Measurements from ENCODE around the gene TAF1C.

TAF1C gene

DNA sequence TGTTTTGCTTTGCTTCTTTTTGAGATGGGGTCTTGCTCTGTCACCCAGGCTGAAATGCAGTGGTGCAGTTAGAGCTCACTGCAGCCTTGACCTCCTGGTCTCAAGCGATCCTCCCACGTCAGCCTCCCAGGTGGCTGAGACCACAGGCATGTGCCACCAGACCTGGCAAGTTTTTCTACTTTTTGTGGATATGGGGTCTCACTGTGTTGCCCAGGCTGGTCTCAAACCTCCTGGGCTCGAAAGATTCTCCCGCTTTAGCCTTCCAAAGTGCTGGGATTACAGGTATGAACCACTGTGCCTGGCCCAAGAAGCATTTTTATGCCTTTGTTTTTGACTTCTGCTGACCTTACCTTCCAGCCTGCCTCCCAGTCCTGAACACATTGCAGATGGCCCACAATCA, 31.6 kb downstream of the TAF1C start:
- Histone ChIP-seq H3K79me2 (ENCODE audit: insufficient read depth, low read length) (no peaks in the 10 kb centered on the region), H3K9ac (ENCODE audit: low read depth, low read length, poor library complexity, severe bottlenecking) (no peak overlapping the region), H4K20me1 (ENCODE audit: insufficient read depth, low read length, poor library complexity, severe bottlenecking) (no peaks in the 10 kb centered on the region), H3K9me3 (ENCODE audit: insufficient read depth, low read depth, low read length) (no peaks in the 10 kb centered on the region), H3K27me3 (ENCODE audit: insufficient read depth, low read length, poor library complexity, severe bottlenecking) (no peaks in the 10 kb centered on the region), H3K36me3 (ENCODE audit: insufficient read depth, low read length) (no peaks in the 10 kb centered on the region), H3F3A (ENCODE audit: low read depth) (no peaks in the 10 kb centered on the region), H3K4me3 (ENCODE audit: low read length, poor library complexity, severe bottlenecking) (no peak overlapping the region), H3K9me2 (replicated peaks; ENCODE audit: low read depth, low read length) (no peaks in the 10 kb centered on the region), H3K4me2 (ENCODE audit: low read depth, low read length, poor library complexity, severe bottlenecking) (no peak overlapping the region), H3K4me1 (ENCODE audit: insufficient read depth, low read length, poor library complexity, severe bottlenecking) (no peaks in the 10 kb centered on the region), H2AFZ (ENCODE audit: low read length) (no peak overlapping the region)
- no peak for TF ChIP-seq EZH2phosphoT487 (IDR thresholded peaks at IDR 0.05; ENCODE audit: borderline replicate concordance)
- no peak for TF ChIP-seq CTCF (conservative IDR thresholded peaks at IDR 0.05; ENCODE audit: low read length)

- no peaks in the 10 kb centered on the region for H3K79me2 ChIP-seq (ENCODE audit: insufficient read depth, low read length)
- H3K4me2 ChIP-seq (ENCODE audit: low read depth, low read length, poor library complexity, severe bottlenecking) = no peak overlapping the region
- H2AFZ ChIP-seq (ENCODE audit: low read length) = no peak overlapping the region
- no peaks in the 10 kb centered on the region for H4K20me1 ChIP-seq (ENCODE audit: insufficient read depth, low read length, poor library complexity, severe bottlenecking)
- H3K36me3 ChIP-seq (ENCODE audit: insufficient read depth, low read length) = no peaks in the 10 kb centered on the region
- no peak overlapping the region for H3K9ac ChIP-seq (ENCODE audit: low read depth, low read length, poor library complexity, severe bottlenecking)
- H3K27me3 ChIP-seq (ENCODE audit: insufficient read depth, low read length, poor library complexity, severe bottlenecking) = no peaks in the 10 kb centered on the region
- no peaks in the 10 kb centered on the region for H3K9me3 ChIP-seq (ENCODE audit: insufficient read depth, low read depth, low read length)
- no peaks in the 10 kb centered on the region for H3K4me1 ChIP-seq (ENCODE audit: insufficient read depth, low read length, poor library complexity, severe bottlenecking)
- no peak overlapping the region for H3K4me3 ChIP-seq (ENCODE audit: low read length, poor library complexity, severe bottlenecking)
- H3K9me2 ChIP-seq (replicated peaks; ENCODE audit: low read depth, low read length) = no peaks in the 10 kb centered on the region
- no peaks in the 10 kb centered on the region for H3F3A ChIP-seq (ENCODE audit: low read depth)
- TF ChIP-seq EZH2phosphoT487 (IDR thresholded peaks at IDR 0.05; ENCODE audit: borderline replicate concordance) = no peak
- TF ChIP-seq CTCF (conservative IDR thresholded peaks at IDR 0.05; ENCODE audit: low read length) = no peak
Measured at GRCh38 chr16:84153660-84154214, 33.1 kb downstream of the TAF1C start.

DNA sequence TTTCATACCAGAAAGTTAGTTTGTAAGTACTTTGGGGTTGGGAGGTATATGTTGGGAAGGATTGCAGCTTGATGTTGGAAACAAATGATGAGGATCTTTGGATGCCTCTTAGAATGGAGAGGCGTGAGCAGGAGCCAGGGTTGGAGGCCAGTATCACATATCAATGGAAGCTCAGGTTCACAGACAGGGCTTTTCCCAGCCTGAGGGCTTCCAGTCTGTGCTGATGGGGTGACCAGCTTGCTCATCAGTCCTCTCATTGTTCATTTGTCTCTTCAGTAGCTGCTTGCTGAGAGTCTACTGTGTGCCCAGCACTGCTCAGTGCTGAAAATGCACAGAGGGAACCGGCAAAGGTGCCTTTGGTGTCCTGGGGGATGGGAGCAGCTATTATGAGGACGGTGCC, 35.9 kb downstream of the TAF1C start:
- H3K36me3 ChIP-seq (ENCODE audit: insufficient read depth, low read length) = no peaks in the 10 kb centered on the region
- no peak overlapping the region for H2AFZ ChIP-seq (ENCODE audit: low read length)
- H3K27me3 ChIP-seq (ENCODE audit: insufficient read depth, low read length, poor library complexity, severe bottlenecking) = no peaks in the 10 kb centered on the region
- H3F3A ChIP-seq (ENCODE audit: low read depth) = no peaks in the 10 kb centered on the region
- H3K9me3 ChIP-seq (ENCODE audit: insufficient read depth, low read depth, low read length) = no peaks in the 10 kb centered on the region
- H3K4me2 ChIP-seq (ENCODE audit: low read depth, low read length, poor library complexity, severe bottlenecking) = no peak overlapping the region
- no peaks in the 10 kb centered on the region for H3K4me1 ChIP-seq (ENCODE audit: insufficient read depth, low read length, poor library complexity, severe bottlenecking)
- no peak for TF ChIP-seq CTCF (conservative IDR thresholded peaks at IDR 0.05; ENCODE audit: low read length)
- no peak for TF ChIP-seq EZH2phosphoT487 (IDR thresholded peaks at IDR 0.05; ENCODE audit: borderline replicate concordance)
- H3K9me2 ChIP-seq (replicated peaks; ENCODE audit: low read depth, low read length) = no peaks in the 10 kb centered on the region
- no peak overlapping the region for H3K4me3 ChIP-seq (ENCODE audit: low read length, poor library complexity, severe bottlenecking)
- H3K9ac ChIP-seq (ENCODE audit: low read depth, low read length, poor library complexity, severe bottlenecking) = no peak overlapping the region
- H3K79me2 ChIP-seq (ENCODE audit: insufficient read depth, low read length) = no peaks in the 10 kb centered on the region
- H4K20me1 ChIP-seq (ENCODE audit: insufficient read depth, low read length, poor library complexity, severe bottlenecking) = no peaks in the 10 kb centered on the region
